ENCODE measurements around the gene EXOC3L4.
A peak's percentile ranks its signal among the peaks of the same experiment; 100 is the strongest.

The EXOC3L4 gene

DNA sequence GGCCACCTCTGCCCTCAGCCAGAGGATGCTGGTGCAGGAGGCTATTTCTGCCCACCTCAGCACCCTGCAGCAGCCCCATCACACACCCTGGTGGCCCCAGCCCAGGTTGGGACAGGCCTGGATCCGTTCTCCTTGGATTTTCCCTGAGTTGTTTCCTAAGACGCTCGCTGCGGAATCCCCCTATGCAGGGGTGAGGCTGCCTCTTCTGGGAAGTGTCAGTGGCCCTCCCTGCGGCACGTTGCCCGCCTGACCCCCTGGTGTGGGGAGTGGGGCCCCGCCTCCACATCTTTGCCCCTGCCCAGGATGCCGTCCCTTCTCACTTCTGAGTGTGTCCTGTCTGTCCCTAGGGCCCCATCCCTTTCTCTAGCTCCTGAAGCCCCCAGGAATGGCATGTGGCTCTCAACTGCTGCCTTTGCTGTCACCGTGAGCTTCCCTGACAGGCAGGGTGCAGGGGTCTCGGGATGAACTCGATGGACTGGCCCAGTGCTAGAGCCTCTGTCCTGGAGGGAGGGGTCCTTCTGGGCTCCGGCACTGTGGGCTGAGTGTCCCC lies 594 bp upstream of the EXOC3L4 start:
- no peak for DNase-seq

DNA sequence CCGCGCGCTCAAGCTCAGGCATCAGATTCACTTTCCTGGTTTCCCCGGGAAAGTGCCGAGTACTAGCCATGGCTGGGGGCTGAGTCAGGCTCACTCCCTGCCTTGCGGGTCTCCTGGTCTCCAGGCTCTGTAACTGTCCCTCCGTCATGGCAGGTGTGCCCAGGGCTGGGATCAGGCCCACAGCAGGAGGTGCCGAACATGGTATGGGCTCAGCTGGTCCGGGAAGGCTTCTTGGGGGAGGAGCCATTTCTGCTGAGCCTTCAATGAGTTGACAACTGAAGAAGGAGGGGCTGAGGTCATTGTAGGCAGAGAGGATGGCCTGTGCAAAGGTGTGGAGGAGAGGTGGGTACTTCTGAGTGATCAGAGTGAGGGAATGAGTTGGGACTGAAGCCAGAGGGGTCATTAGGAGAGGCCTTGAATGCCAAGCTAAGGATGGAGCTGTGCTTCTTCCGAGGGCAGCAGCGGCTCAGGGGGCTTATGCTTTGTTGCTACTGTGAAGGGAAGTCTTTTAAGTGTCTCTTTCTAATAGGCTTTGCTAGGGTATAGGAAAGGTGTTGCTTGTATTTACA lies 769 bp downstream of the EXOC3L4 start:
- no peak for DNase-seq

DNA sequence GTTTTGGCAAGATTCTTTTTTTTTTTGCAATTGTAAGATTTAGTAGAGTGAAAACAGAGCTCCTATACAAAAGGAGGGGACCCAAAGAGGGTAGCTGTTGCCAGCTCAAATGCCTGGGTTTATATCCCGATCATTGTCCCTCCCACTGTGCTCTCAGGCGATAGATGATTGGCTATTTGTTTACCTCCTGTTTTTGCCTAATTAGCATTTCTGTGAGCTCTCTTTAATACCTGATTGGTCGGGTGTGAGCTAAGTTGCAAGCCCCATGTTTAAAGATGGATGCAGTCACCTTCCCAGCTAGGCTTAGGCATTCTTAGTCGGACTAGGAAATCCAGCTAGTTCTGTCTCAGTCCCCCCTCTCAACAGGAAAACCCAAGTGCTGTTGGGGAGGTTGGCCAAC lies 1.9 kb downstream of the EXOC3L4 start:
- no peak for DNase-seq

DNA sequence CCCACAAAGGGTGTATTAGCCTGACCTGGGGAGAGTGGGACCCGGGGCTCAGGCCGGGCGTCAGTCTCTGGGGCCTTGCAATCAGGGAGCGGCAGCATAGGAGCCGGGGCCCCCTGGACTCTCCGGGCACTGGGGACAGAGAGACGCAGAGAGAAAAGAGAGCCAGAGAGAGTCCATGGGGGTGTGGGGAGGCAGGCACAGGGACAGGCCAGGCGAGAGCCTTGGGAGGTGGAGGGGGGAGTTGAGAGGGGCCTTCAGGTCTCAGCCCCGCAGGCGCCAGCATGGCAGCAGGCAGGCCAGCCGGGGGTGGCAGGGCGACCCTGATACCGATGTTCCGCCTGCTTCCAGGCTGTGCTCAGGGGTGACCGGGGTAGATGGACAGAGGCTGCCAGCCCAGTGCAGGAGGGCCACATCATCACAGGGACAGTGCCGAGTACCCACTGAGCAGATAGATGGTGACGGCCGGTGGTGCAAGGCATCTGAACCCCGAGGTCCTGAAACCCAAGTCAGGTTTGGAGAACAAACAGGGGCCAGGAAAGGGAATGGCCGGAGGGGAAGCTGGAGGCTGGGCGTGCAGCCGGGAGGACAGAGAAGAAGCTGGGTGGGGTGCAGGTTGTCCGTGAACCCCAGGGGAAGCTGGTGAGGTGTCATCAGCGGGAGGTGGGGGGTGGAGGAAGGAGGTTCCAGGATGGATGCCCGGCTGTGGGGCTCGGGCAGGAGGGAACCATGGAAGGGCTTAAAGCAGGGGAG lies 2.9 kb downstream of the EXOC3L4 start:
- no peak for DNase-seq

DNA sequence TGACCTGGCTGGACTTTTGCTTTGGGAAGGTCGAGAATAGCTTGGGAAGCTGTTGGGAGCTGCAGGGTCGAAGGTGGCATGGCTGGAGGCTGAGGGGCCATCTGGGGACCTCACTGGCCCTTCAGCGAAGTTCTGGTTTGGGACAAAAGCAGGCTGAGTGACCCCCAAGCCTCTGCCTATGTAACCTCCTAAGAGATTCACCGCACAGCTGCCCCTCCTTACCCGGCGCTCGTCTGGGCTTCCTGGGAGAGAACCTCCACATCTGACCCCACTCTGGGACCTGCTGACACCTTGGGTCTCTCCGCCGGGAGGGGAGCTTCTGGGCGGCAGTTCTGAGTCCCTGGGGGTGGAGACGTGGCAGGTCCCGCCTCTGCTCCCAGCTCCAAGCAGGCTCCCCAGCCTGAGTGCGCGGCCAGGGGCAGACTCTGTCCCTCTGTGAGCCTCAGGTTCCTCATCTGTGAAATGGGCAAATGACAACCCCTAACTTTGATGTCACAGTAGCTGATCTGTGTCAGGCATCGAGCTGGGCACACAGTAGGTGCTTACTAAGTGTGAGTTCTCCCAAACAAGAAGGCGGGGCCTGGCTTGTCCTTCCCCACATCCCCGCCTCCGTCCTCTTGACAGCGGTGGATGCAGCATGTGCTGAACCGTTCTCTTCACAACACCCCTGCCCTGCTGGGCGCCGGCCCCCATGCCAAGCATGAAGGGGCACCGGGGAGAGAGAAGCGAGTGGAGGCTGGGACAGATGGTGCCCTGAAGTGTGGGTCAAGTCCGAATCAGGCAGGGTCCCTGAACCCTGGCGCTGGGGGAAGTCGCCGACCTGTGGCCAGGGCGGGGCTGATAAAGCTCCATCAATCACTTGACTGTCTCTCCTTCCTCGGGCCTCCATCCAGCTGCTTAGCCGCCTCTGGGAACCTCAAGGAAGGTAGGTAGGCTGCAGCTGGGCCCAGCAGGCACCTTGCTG lies 3.8 kb downstream of the EXOC3L4 start:
- DNase-seq = no peak

DNA sequence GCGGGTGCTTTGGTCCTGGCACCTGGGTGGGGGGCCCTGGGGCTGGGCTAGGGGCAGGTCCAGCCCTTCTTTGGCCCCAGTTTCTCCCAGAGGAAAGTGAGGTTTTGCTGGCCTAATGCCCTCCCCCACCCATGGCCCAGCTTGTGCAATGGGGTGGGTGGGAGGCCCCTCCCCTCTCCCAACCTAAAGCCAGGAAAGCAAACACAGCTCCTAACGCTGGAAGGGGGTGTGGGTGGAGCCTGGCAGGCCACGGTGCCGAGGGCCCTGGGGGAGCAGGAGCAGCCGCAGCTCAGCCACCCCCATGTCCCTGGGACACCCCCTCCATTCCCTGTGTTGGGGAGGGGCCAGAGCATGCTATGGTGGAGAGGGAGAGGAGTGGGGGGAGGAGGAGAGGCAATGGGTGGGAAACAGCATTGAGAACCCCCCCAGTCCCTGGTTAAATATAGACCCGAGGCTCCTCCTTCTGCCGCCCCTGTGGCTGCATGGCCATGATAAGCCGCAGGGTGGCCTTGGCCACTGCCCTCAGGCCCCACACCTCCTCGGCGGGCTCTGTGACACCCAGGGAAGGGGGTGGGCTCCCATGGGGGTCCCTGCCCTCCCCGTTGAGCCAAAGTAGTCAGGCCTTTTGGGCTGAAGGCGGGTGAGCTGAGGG lies 4.7 kb downstream of the EXOC3L4 start:
- DNase-seq = no peak

DNA sequence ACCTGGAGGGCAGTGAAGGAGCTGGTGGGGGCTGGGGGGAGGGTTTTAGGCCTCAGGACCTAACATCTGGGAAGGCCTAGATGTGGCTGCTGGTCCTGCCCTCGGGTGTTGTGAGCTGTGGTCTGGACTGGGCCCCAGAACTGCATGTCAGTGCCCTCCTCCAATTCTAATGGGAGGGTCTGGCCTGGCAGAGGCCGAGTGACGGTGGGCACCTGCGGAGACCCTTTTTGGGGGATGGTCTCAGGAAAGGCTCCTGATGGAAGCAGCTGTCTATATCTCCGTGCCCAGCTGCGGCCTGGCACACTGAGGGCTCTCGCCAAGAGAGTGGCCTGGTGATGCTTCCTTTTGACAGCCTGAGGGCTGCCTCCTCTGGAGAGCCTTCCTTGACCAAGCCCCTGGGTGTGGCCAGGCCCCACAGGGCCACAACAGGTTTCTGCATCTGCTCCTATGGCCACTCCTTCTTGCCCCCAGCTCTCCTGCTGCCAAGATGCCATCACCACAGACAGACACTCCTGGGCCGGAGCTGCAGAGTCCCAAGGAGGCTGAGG lies 5.3 kb downstream of the EXOC3L4 start:
- DNase-seq = no peak

DNA sequence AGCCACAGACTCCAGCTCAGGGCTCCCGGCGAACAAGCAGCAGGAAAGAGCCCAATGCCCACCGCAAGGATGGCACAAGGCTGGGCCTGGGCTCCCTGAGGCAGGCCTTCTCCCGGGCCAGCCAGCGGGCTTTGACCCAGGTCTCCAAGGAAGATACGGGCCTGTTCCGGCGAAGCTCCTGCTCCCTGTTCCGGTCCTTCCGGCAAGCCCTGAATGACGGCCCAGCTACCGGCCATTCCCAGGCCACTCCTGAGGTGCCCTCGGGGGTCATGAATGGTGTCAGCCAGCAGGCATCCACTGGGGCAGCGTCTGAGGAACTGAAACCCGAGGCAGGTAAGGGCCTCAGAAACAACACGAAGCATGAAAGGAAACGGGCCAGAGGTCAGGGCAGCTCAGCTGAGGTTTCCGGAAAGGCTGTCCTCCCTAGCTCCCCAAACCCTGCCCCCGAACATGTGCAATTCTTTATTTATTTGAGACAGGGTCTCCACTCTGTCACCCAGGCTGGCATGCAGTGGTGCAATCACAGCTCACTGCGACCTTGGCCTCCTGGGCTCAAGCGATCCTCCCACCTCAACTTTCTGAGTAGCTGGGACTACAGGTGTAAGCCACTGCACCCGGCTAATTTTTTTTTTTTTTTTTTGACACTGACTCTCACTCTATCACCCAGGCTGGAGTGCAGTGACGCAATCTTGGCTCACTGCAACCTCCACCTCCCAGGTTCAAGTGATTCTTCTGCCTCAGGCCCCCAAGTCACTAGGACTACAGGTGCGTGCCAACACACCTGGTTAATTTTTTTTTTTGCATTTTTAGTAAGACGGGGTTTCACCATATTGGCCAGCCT lies 6.0 kb downstream of the EXOC3L4 start:
- no peak for DNase-seq

DNA sequence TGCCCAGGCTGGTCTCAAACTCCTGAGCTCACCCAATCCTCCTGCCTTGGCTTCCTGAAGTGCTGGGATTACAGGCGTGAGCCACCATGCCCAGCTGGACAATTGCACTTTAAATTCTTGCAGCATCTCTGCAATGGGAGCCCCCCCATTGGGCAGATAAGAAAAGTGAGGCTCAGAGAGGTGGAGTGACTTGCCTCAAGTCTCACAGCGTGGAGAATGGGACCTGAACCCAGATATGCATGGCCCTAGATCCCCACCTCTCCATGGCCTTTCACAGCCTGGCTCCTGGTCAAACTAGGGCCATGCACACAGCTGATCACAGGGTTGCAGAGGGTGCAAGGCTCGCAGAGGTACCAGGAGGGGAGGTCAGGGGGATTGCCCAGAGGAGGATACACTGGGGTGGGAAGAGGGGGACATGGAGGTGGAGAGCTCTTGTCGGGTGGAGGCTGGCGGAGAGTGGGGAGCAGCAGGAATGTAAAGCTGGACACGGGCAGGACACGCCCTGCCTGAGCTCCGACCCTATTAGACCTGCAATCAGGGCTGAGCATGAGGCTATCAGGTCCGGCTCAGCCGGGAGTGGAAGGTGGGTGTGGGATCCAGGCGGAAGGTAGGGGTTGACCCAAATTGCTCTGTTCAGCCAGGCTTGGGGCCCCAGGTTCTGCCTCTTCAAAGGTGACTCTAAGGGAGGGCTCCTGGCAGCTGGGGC lies 6.9 kb downstream of the EXOC3L4 start:
- DNase-seq = no peak

DNA sequence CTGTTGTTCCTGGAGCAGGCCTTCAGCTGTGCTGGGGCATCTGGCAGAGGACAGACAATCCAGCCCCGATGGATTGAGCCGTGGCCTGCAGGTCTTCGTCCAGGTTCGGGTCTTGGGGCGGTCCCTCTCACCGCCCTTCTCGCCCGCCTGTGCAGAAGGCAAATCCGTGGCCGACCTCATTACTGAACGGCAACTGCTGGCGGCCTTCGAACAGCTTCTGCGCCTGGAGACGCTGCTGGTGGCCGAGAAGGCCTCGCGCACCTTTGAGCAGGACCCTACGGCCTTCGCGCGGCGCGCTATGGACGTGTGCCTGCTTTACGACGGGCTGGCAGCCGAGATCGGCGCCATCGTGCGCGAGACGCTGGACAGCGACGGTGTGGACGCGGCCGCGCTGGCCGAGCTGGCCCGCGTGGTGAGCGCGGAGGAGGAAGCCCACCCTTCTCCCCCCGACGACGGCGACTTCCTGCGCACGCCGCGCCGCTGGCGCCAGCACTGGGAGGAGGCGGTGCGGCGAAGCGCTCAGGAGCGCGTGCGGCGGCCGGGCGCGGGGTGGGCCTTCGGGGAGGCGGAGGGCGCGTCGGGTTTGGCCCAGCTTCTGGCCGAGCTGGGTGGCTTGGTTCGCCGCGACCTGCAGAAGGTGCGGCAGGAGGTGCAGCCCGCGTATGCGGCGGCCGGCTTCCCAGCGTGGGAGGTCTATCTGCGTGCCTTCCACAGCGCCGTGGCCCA lies 7.6 kb downstream of the EXOC3L4 start:
- no peak for DNase-seq

DNA sequence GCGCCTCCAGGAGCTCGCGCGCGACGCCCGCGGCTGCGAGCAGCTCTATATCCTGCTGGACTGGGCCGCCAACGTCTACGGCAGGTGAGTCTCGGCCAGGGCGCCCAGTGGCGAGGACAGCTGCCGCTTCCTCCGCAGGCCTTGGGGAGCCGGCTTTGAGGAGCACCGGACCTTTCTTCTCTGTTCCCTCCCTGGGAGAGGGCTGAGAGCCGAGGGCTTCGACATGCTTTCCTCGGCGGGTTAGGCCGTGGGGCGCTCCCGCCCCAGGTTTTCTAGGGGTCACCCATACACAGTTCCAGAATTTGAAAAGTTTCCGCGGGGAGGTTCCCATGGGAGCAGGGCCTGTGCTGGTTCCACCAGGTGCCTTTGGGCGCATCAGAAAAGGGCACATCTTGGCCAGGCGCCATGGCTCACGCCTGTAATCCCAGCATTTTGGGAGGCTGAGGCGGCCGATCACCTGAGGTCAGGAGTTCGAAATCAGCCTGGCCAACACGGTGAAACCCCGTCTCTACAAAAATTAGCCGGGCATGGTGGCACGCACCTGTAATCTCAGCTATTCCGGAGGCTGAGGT lies 8.2 kb downstream of the EXOC3L4 start:
- no peak for DNase-seq

DNA sequence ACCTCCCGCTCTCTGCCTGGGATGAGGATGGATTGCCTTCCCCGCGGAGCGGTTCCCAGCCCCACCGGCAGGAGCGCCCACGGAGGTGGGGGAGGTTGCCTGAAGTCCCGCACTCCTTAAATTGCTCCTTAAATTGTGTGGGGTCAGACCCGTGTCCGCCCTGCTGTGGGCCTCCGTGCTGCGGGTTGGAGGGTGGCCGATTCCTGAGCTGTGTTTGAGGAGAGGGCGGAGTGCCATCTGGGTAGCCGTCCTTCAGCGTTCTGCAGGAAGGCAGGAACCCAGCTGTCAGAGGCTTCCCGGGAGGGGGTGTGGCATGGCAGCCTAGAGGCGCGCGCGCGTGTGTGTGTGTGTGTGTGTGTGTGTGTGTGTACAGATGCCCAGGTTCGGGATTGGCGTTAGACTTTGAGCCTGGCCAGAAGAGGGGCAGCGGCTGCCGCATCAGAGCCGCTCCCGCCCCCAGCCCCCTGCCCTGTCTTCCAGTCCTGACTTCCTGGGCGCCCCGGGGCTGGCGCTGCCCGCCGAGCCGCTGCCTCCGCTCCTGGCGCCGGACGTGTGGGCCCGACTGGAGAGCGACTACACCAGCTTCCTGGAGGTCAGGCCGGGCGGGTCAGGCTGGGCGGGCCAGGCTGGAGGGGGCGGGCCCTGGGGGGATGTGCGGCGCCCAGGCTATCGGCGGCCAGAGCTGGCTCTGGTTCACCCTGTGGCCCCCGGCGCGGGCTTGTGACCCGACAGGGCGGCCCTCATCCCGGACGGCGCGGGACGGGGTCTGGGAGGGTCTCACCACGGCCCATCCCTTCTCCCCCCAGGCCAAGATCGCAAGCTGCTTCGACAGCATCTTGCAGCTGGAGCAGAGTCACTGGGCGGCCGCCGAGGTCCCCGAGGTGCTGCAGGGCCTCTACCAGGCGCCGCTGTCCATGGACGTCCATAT lies 9.2 kb downstream of the EXOC3L4 start:
- DNase-seq = peak; percentile 92 to 97

DNA sequence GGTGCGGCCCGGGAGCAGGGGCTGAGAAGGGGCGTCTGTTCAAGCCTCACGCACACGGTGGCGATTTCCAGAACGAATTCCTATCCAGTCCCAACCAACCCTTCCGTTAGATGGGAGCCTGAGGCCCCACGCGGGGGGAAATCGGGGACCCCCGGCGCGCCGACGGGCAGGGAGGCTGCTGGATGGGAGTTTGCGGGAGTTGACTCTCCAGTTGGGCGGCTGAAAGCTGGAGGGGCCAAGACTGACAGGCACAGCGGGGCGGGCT lies 9.8 kb downstream of the EXOC3L4 start:
- peak in 1 of 2 experiments; percentile 67 for DNase-seq

DNA sequence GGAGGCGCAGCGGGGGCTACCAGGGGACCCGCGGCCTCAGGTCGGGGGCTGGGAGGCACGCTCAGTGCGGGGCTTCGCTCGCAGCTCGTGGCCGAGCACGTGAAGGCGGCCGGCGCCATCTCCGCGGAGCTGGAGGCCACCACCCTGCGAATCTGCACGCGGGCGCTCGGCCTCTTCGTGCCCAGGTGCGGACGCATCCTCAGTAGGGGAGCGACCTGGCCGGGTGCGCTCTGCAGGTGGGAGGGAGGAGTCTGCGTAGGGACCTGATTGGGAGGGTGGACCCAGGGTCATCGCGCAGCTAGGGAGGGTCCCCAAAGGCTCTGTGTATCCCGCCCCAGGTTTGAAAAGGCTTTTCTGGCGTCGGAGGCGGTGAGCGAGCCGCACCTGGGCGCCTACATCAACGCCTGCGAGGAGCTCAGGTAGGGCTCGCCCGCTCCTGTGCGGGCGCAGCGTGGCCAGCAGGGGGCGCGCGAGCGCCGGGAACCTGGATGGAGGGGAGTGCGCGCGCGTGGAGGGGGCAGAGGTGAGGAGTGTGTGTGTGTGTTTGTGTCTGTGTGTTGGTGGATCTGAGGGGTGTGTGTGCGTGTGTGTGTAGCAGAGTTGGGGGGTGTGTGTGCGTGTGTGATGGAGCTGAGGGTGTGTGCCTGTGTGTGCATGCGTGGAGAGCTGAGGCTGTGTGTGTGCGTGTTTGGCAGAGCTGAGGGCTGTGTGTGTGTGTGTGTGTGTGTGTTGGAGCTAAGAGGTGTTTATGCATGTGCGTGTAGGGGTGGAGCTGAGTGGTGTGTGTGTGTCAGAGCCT lies 10.3 kb downstream of the EXOC3L4 start:
- peak; percentile 44 to 74 for DNase-seq

DNA sequence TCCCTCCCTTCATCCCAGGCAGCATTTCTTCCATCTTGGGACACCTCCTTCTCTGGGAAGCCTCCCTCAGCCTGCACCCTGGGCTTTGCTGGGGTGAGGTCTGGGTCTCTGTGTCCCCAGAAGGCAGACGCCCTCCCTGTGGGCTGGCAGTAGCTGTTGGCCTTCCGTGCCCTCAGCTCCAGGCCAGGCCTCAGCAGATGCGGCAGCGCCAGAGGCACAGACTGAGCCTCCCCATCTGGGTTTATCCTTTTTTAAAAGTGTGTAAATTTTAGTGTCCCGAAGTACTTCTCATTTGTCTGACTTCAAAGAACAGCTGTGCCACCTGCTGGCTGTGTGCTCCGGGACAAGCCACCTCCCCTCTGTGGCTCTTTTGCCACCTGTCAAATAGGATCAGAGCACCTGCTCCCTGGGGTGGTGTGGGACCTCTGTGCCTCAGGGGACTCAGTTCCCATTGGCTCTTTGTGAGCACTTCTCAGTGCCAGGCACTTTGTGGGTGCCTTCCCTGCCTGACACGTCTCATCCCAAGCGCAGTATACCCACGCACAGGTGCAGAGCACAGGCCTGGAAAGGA lies 11.1 kb downstream of the EXOC3L4 start:
- DNase-seq = peak; percentile 96 to 98

DNA sequence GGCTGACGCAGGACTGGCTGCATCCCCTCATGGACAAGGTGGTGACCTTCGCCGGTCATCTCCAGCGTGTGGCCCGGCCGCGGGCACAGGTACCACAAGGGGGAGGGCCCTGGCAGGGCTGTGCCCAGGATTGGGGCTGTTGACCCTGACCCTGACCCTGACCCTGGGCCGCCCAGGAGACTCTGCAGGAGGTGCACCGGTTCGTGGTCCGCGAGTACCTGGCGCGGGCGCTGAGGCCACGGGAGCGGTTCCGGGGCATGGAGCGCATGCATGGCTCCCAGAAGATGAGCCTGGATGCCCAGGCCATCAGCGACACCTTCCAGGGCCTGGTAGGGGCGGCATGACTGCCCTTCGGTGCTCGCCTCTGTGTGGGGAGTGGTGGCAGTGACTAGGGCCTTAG lies 12.9 kb downstream of the EXOC3L4 start:
- no peak for DNase-seq

DNA sequence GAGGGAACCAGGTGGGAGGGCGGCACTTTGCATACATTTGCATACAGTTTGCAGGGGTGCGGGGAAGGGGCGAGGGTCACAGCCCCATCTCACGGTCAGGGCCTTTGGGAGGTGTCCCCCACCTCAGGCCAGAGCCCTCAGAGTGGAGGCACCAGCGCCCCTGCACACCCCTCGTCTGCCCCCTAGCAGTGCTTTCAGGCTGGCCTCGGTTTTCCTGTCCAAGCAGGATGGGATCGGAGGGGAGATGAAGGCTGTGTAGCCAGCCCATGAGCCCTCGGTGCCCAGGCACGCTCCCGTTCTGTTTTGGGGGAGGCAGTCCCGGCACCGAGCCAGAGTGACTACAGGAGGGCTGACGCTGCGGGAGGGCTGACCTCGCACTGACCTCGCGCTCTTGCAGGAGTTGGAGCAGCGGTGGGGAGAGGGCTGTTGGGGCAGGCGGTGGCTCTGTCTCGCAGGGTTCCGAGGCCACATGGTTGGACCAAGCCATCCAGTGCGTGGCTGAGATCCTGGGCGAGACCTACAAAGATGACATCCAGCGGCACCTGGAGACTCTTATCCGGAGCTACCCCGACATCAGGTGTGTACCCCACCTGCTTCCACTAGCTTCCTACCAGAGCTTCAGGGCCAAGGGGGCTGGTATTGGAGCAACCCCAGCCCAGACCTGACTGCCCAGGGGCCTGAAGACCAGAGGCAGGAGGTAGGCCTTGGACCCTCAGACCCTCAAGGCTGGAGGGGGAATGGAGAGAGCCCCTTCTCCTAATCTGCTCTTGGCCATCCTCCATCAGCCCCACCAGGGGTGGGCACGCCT lies 13.6 kb downstream of the EXOC3L4 start:
- no peak for DNase-seq

Measured in NCI-H524 (cell line).